ENCODE results near the gene KLHDC2.
A peak's percentile ranks its signal among the peaks of the same experiment; 100 is the strongest.
"Not testable (repeated sequence)": the region's sequence is repeated elsewhere in the genome, so short reads cannot be mapped to it uniquely, and the experiment has no call there.

KLHDC2 gene

GRCh38 chr14:49767571-49768300 lies at the start of gene KLHDC2:
Gene KLHDC2 (plus strand): TSS chr14:49768153. CDS start chr14:49768469, 316 bp downstream.
- DNase-seq: peak; percentile 87

DNA sequence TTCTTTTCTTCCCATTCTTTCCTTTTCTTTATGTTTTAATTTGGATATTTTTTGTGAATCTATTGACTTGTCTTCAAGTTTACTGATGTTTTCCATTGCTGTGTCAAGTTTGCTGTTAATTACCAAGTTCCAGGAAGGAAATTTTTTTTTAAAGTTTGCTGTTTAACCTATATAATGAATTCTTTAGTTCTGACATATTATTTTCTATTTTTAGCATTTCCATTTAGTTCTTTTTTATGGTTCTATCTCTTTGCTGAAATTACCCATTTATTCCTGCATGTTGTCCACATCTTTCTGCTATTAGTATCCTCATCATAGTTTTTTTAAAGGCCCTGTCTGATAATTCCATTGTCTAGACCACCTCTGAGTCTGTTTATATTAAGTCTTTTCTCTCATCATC lies 47.2 kb upstream of the KLHDC2 start:
- no peak for DNase-seq

GRCh38 chr14:49721733-49722435 lies 46.1 kb upstream of the KLHDC2 start:
- not testable (repeated sequence) for DNase-seq

DNA sequence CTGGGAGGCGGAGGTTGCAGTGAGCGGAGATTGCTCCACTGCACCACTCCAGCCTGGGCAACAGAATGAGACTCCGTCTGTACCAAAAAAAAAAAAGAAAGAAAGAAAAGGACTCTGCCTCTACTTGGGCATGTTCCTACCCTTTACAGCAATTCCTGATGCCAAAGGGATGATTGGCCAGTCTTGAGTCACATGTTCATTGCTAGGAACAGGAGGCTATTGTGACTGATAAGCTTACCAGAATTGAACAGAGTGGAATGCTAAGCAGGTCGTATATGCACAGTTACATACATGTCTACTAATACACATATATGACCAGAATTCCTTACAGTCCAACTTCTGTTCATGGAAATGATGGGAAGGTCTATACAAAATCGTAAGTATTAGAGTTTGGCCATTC lies 40.8 kb upstream of the KLHDC2 start:
- DNase-seq: no peak

- DNase-seq: no peak
Measured at GRCh38 chr14:49732896-49733295, 35.1 kb upstream of the KLHDC2 start.

GRCh38 chr14:49733836-49734235 lies 34.1 kb upstream of the KLHDC2 start:
- DNase-seq: no peak

- not testable (repeated sequence) for DNase-seq
Measured at GRCh38 chr14:49735669-49736068, 32.3 kb upstream of the KLHDC2 start.

DNA sequence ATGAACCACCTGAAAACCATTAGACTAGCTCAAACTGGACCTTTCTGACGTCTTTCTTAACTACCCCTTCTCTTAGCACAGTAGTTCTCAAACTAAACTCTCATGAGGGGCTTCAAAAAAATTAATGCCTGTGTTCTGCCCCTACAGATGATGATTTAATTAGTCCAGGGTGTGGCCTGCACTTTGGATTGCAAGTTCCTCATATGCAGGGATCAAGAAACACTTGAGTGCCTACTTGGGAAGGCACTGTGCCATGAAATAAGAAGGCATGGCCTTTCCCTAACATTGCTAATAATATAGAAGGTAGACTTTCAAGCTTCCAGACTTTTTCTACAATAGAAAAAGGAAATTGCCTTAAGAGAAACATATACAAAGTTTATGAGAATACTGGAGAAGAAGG lies 22.8 kb upstream of the KLHDC2 start:
- DNase-seq: no peak

GRCh38 chr14:49746476-49746875 lies 21.5 kb upstream of the KLHDC2 start:
- not testable (repeated sequence) for DNase-seq

GRCh38 chr14:49754570-49755097 lies 13.3 kb upstream of the KLHDC2 start:
- no peak for DNase-seq

- DNase-seq: no peak
Measured at GRCh38 chr14:49755378-49755777, 12.6 kb upstream of the KLHDC2 start.

- no peak for DNase-seq
Measured at GRCh38 chr14:49761839-49762551, 6.0 kb upstream of the KLHDC2 start.

- DNase-seq: no peak
Measured at GRCh38 chr14:49766839-49767238, 1.1 kb upstream of the KLHDC2 start.

DNA sequence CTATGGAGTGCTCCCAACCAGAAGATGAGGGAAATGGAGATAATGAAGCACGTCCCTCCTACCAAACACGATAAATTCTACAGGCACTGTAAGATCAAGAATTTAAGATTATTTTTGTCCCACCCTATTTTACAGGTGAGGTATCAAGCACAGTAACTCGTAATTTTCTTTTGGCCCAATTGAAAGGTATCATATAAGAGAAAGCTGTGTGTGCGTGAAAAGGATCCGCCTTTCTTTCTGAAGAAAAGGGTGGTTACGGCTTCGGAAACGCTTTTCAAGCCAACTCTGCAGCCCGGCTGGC lies 733 bp upstream of the KLHDC2 start:
- DNase-seq: no peak

DNA sequence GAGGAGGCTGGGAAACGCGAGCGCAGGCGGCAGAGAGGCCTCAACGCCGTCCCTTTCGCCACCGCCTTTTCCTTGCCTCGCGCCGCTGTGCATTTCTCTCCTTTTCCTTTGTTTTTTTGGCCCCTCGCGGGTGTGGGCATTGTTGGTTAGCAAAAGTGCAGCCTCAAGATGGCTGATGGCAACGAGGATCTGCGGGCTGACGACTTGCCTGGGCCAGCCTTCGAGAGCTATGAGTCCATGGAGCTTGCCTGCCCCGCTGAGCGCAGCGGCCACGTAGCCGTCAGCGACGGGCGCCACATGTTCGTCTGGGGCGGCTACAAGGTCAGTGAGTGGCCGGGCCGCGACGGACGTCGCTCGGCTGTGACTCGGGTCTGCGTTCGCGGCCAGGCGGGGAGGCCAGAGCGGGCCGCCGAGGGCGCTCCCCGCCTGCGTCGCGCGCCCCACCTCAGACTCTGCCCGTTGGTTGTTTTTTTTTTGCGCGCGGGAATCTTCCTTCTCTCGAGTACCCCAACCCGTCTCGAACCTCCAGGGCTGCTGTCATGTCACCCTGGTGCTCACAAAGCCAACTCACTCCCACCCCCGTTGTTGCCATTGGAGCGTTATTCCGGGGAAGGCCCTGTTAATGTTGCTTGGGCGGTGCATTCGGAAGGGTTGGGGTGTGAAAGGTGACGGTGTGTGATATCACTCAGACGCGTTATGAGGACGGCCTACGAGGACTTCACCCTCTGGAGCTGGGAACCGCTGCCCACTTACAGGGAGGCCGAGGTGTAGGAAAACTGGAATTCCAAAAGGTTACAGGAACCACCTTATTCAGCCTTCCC lies 558 bp downstream of the KLHDC2 start:
- DNase-seq: peak; percentile 61

DNA sequence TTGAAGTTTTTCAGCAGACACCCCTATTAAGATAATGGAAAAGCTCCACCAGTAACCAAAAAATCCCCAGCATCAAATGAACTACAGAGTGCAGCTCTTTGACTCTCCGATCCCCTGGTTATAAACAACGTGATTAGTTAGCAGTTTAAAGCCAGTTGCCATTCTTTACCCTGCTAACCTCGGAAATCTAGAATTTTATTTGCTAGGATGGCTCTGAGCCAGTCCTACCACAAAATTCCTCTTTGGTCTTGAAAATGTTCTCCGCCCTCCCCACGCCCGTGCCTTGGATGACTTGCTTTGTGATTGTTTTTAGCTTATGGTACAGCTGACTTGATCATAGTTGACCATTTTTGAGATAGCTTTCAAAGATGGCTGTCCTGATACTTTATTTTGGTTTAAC lies 1.2 kb downstream of the KLHDC2 start:
- no peak for DNase-seq

DNA sequence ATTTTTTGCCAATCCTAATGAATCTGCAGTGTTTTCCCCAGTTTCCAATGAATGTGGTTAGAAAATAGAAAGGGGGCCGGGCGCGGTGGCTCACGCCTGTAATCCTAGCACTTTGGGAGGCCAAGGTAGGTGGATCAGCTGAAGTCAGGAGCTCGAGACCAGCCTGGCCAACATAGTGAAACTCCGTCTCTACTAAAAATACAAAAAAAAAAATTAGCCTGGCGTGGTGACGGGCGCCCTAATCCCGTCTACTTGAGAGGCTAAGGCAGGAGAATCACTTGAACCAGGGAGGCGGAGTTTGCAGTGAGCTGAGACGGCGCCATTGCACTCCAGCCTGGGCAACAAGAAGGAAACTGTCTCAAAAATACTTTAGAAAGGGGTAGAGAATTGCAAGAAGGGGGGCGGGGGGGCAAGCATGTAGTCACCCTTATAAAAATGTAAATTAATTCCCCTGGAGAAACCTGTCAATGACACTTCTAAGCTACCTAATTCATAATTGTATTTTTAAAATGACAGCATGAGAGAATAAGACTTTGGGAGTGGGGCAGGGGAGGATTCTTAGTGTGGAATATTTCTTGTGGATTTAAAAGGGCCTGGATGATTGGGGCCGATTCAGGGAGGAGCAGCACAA lies 1.7 kb downstream of the KLHDC2 start:
- DNase-seq: no peak

DNA sequence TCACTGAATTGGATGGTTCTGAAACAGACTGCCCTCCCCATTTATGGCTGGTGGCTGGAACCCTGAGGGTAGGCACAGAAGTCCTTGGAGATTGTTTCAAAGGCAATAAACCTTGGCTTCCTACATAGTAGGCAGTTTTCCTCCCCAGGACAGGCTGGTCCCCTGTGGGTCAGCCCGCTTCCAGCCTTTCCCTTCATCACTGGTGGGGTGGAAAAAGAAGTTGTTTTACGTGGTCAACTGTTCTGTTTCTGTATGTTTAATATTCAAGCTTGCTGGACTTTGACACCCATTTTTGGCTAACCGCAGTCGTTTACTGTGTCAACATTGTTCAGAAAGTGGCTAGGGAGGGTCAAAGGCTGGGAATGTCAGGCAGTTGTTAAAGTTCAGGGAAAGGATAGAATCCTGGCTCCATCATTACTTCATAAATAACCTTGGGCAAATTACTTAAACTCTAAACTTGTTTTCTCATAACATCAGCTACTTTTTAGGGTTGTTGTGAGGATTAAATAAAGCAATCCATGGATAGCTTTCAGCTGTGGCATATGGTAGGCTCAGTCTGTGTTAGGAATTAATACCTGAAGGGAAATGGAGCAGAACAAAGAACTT lies 2.4 kb downstream of the KLHDC2 start:
- no peak for DNase-seq

GRCh38 chr14:49771691-49772090 lies 3.7 kb downstream of the KLHDC2 start:
- DNase-seq: not testable (repeated sequence)

- DNase-seq: no peak
Measured at GRCh38 chr14:49774106-49774505, 6.2 kb downstream of the KLHDC2 start.

DNA sequence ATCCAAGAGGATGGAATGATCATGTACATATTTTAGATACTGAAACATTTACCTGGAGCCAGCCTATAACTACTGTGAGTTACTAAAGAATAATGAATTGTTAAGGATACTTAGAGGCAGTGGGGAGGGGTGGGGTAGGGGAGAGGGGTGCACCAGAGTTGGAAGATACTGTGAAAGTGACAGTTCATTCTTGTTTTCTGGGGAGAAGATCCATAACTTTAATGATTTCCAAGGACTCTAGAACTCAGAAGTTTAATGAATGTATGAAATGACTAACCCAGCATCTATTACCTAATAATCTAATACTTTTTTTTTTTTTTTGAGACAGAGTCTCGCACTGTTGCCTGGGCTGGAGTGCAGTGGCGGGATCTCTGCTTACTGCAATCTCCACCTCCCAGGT lies 10.5 kb downstream of the KLHDC2 start:
- DNase-seq: no peak

- DNase-seq: not testable (repeated sequence)
Measured at GRCh38 chr14:49781040-49781439, 13.1 kb downstream of the KLHDC2 start.
